NCI-H524 (cell line): ENCODE data around the gene MRPS7.
A peak's percentile ranks its signal among the peaks of the same experiment; 100 is the strongest.

Experiments used
- DNase-seq, 2 experiments: peaks; one replicate each; lab custom pipeline; 2025; lab: John Stamatoyannopoulos, UW

MRPS7 gene

DNA sequence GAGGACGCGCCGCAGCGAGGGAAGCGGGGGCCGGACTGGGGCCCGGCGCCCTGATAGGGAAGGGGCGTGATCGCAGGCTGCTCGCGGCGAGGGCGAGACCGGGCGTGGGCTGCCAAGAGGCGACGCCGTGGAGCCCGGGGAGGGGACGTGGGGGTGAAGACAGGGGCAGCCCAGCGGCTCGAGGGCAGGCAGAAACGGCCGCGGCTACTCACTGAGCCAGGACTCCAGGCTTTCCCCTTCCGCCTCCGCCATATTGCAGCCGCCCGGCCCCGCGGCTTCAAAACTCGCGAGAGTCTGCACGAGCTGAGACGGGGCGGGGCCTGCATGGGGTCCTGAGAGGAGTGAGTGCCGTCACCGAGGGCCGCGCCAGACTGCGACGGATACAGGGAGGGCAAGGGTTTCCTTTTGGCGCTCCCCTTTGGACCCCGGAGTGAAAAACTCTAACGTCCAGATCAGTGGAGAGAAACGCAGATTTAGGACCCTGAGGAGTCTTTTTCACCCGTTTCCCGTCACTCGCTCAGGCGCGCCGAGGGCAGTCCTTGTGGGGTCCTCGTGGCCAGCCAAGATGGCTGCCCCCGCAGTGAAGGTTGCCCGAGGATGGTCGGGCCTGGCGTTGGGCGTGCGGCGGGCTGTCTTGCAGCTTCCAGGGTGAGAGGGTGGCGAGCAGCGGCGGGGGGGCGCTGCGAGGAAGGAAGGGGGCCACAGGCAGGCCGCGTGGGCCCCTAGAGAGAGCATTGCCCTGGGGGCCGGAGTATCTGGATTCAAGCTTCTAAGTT lies at the start of gene MRPS7, which contains the start of gene GGA3:
Gene MRPS7 (plus strand): TSS at position 544 of the 776 bp plus-strand sequence. CDS start 22 bp downstream, at position 566.
Gene GGA3 (minus strand): TSS at position 271 of the 776 bp plus-strand sequence. CDS start 19 bp downstream, at position 252.
- peak; percentile 96 to 97 for DNase-seq

DNA sequence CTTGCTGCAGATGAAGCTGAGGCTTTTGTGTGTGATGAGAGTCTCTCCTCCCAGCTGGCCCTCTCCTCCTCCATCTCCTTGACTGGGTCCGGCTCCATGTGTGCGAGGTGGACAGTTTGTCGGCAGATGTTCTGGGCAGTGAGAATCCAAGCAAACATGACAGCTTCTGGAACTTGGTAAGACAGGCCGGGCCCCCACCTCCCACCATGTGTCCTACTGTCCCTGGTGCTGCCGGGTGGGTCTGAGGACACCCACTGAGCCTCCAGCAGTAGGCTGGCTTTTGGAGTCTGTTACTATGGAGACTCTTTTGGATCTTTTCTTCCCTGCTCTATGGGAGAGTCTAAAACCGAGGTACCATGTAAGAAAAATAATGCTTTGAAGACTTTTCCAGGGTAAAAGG lies 43.5 kb upstream of the MRPS7 start:
- DNase-seq, result no peak

DNA sequence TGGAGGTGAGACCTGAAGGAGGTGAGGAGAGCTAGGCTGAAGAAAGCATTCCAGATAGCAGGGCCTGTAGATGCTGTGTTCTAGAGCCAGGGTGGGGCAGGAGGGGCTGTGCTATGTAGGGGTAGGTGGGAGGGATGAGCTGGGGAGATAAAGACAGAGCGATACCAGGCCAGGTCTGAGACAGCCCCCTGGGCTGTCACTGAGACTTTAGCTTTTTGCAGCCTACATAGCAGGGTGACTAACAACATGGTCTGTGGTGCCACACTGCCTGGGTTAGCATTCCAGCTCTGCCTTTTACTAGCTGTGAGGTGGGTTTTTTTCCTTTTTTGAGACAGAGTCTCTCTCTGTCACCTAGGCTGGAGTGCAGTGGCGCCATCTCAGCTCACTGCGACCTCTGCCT lies 41.9 kb upstream of the MRPS7 start:
- DNase-seq, result no peak

DNA sequence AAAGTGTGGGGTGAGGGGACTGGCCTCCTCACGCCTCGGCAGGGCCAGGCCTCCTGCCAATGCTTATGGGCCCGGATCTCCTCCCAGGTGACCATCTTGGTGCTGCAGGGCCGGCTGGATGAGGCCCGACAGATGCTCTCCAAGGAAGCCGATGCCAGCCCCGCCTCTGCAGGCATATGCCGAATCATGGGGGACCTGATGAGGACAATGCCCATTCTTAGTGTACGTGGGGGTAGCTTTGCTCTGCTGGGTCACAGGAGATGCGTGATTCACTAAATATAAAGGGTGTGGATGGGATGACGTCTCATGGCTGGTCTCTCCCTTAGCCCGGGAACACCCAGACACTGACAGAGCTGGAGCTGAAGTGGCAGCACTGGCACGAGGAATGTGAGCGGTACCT lies 36.7 kb upstream of the MRPS7 start:
- no peak for DNase-seq

DNA sequence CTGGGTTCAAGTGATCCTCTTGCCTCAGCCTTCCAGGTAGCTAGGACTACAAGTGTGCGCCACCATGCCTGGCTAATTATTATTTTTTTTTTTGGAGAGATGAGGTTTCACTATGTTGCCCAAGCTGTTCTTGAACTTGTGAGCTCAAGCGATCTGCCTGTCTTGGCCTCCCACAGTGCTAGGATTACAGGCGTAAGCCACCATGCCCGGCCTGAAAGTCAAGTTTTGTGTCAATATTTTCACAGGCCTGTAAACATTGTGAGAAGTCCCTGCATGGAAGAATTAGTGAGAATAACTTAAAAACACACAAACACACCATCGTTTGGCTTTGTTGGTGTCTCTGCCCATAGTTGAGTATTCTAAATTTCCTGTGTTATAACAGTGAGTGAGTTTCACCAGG lies 34.0 kb upstream of the MRPS7 start:
- no peak for DNase-seq

DNA sequence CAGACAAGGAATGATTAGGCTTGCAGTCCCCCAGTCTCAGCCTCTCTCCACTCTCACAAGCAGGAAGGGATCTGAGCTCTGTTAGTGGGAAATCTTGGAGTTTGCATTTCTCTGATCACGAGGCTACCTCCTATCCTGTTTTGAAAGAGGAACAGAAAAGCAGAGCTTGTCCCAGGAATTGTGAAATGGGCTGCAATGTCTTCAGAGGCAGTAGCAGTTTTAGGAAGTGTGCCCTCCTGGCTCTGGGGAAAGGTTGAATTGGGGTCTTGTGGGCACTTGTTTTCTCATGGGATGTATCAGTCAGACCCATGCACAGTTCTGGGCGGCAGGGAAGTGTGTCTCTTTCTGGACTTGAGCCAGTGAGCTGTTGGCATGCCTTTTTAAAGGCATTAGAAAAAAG lies 33.4 kb upstream of the MRPS7 start:
- DNase-seq, result no peak

DNA sequence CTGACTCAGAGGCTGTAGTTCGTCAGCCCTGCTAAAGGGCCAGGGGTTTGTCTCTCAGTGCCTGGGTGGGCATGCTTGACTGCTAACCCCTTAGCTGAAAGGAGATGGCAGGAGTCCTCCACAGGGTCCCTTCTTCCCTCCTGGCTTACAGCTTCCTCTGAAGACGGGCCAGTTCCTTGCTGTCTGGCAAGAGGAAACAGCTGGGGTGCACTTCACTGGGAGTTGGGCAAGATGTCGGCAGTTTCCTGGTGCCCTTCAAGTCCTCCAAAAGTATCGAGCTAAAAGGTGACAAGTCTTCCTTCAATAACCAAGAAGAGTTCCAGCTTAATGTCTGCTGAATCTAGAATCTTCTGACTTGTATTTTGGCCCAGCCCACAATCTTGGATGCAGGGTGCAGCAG lies 32.8 kb upstream of the MRPS7 start:
- no peak for DNase-seq

DNA sequence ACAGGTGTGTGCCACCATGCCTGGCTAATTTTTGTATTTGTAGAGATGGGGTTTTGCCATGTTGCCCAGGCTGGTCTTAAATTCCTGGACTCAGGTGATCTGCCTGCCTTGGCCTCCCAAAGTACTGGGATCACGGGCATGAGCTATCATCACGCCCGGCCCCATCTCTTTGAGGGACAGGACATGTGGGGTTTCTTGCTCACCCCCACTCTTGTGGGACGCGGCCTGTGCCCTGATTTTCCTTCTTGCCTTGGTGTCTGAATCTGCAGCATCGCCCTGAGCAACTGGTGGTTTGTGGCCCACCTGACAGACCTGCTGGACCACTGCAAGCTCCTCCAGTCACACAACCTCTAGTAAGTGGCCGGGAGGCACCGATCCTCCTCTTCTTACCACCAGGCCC lies 30.6 kb upstream of the MRPS7 start:
- no peak for DNase-seq

DNA sequence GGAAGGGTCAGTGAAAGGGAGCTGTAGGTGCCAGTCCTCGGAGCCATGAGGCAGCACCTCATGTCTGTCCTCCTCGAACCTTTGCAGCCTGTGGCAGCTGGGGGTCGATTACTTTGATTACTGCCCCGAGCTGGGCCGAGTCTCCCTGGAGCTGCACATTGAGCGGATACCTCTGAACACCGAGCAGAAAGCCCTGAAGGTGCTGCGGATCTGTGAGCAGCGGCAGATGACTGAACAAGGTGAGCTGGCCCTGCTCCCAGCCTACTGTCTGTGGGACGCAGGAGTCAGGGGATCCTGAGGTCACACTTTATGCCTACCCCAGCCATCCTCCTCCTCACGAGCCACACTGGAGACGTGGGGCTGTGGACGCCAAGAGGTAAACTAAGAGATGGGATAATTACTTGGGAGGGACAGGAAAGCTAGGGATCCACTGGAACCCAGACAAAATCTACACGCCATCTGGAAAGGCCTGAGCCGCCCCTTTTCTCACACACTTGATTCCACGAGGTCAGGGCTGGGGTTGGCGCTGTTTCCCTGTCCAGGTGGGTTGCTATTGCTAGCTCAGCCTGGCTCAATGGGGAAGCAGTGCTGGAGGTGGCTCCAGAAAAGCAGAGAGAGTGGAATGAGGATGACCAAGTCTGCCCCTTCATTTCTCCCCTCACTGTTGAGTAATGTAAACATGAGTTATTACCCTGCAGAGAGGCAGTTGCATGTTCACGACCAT lies 29.8 kb upstream of the MRPS7 start:
- DNase-seq, result no peak

DNA sequence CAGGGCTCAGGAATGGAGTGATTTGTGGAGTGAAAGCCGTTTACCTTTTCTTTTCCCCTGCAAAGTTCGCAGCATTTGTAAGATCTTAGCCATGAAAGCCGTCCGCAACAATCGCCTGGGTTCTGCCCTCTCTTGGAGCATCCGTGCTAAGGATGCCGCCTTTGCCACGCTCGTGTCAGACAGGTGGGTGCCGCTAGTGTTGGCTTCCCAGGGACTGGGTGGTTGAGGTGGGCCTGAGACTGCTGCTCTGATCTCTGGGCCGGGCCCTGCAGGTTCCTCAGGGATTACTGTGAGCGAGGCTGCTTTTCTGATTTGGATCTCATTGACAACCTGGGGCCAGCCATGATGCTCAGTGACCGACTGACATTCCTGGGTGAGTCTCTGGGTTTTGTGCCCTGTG lies 28.9 kb upstream of the MRPS7 start:
- no peak for DNase-seq

DNA sequence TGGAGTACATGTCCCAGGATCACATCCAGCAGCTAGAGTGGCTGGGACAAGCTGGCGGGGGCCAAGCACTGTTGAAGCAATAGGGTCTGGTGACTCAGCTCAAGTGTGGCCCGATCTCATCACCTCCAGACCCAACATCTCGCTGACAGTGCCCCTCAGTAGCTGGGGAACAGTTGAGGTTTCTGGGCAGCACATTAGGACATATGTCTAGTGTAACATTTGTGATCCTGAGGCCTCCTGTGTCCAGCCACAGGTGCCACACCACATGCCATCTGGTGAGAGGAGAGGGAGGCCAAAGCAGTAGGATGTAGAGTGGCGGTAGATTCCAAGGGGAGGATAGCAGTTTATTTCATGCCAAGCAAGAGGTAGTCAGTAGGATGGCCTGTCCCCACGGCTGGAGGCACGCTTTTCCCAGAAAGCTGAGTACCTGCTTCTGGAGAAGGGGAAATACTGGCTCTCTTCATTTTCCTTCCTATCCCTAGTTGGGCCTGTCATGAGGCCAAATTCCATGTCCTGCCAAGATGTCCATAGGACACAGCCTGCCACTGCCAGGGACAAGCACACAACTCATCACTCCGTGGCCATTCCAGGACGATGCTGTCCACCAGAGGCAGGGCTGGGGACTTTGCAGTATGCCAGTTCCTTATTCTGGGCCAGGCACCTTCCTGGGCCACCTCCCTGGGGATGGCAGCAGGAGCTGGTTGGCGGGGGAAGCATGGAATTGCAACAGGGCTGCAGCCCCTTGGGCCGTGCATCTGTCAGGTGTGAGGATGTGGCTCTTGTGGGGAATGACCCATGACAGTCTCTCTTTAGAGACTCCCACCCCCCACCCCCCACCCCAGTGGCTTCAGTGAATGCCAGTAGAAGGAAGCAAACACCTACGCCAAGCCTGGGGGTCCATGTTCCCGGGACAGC lies 24.3 kb upstream of the MRPS7 start:
- DNase-seq, result no peak

DNA sequence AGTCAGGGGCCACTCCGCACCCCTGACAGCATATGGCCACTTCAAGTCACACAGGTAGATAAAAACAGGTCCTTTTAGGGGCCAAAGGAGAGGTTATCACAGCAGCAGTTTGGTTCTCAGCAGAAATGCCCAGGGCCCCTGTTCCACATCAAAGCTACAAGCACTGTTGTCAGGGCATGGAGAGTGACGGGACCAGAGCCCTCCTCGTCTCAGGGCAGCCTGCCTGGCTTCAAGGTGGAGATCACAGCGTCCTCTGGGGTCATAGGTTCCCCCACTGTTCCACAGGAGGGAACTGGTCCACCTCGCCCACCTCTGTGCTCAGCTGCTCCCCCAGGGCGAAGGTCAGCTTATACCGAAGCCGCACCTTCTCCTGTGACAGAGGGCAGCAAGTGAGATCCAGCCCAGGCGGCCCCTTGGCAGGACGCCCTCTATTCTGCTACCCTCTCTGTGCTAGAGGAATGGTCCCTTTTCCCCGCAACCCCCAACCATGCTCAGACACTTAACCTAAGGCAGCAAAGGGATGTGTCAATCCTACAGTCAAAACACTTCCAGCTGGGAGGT lies 23.6 kb upstream of the MRPS7 start:
- DNase-seq, result no peak

DNA sequence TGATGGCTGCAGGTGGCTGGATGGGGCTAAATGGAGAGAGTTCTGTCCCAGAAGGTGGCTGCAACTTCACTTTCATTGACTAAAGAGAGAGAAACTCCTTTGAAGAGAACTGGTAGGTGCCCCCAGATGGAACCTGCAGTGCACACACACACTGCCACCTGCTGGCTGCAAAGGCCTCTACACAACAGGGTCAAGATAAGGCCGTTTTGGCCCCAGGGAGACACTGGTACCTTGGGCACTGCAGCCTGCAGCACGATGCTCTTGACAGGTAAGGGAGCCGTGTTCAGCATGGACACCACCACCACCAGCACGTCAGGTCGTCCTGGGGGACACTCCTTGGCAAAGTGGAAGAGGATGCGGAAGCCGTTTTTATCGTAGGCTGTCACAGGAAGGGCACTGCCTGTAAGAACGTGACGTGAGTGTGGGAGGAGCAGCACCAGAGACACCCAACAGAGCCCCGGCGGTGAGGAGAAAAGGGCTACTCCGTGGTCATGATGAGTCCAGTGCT lies 22.9 kb upstream of the MRPS7 start:
- peak; percentile 54 to 86 for DNase-seq

DNA sequence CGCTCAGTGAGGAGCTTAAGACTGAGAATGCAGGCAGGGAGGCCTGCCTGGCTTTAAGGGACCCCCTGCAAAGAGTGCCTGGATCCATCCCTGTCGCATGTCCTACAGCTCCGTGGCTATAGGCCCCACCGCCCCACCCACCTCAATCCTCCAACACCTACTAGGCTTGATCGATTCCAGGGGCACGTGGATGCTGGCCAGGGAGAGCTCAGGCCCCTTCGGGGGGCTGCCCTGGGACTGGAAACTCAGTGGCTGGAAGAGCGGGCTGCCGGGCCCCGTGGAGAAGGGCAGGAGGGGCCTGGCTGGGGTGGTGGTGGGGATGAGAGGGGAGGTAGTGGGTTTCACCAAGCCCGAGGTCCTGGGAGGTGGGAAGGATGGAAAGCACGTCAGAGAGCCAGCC lies 22.5 kb upstream of the MRPS7 start:
- no peak for DNase-seq

DNA sequence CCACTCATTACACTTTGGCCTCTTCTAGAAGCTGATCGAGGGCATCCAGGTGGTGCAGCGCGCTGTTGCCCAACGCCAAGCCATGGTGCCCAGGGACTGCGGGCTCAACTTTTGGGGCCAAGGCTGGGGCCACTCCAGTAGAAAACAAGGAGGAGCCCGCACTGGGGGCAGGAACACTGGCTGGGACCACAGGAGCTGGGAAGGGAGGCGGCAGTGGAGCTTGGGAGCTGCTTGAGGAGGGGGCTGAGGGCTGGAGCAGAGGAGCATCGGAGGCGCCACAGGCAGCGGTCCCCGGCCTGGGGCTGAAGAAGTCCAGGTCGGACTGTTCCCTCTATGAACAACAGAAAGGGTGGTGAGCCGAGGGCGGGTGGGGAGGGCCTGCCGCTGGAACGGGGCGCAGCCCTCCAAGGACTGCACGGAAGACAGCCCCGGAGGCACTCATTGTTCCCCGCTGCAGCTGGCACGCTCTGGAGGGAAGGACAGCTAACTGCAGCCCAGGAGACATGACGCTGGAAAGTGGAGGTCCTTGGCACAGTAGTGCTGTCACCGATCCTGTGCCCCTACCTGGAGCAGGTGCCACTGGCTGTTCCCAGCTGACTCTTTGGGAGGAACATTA lies 21.8 kb upstream of the MRPS7 start:
- DNase-seq, result no peak

DNA sequence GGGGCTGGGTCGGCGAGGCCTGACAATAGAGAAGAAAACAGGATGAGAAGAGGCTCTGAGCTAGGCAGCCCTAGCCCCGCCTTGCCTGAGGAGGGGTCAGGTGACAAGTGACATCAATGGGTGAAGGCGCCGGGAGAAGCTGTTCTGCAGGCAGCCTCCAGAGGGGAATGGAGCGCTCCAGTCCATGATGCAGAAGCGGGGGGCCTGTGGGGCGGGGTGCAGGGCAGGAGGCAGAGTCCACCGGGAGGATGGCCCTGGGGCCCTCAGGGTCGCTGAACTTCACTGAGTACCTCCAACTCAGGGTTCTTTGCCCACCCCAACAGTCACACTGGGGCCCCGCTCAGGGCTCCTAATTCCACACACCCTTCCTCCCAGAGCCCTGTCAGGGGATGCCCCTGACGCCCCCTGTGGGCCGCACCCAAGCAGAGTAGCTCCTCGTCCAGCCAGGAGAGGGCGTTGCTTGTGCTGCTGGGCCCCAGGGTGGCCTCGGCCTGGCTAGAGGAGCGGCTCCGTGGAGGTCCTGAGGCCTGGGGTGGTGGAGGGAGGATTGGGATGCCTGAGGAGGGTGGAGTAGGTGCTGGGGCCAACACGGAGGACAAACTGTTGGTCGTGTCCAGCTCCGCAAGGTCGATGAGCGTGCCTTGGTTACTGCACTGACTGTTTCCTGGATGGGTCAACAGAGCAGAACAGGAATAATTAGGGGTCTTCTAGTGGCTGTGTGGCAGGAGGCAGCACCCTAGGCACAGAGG lies 21.1 kb upstream of the MRPS7 start:
- peak; percentile 43 to 70 for DNase-seq

DNA sequence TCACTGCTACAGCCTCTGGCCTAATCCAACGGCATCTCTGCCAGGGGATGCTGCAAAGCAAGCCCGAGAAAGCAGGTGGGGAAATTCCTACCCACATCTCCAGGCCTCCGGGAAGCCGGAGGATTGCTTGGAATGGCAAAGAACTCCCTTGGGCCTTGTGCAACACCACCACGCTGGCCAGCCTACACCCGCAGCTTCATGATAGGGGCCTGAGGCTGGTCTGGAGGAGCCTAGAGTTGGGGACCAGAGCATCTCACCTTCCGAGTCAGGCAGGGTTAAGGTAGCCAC lies 20.6 kb upstream of the MRPS7 start:
- no peak for DNase-seq

DNA sequence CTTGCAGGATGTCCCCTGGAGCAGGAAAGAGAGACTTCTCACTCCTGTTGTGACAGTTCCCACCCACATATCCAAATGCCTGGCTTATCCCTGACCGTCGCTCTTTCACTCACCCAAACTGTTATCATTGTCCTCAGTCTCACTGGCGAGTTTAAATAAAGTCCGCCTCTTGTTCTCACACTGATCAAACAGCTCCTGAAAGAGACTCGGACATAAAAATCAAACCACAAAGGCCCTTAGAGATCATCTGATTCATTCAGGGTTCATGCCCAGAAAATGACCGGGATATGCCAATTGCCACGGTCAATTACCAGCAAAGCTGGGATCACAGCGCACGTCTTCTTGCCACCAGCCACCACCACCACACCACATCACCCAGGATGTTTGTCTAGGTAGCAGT lies 20.2 kb upstream of the MRPS7 start:
- no peak for DNase-seq

DNA sequence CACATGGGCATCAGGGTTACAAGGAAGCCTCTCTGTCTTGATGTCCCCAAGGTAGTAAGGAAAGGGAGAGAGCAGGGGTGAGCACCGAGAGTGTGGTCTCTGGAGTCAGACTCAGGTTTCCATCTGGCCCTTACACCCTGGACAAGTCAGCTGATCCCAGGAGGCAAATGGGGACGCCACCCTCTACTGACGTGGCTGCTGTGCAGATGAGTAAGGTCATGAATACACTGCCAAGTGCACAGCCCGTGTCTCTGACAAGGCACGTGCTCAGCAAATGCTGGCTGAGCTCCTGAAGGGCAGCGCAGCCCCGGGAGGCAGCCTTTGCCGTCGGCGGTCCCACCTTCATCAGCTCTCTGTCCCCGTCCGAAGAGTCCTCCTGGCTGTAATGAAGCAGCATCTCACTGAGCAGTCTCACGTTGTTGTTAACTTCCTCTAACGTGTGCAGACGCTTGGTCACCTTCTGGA lies 19.7 kb upstream of the MRPS7 start:
- no peak for DNase-seq

DNA sequence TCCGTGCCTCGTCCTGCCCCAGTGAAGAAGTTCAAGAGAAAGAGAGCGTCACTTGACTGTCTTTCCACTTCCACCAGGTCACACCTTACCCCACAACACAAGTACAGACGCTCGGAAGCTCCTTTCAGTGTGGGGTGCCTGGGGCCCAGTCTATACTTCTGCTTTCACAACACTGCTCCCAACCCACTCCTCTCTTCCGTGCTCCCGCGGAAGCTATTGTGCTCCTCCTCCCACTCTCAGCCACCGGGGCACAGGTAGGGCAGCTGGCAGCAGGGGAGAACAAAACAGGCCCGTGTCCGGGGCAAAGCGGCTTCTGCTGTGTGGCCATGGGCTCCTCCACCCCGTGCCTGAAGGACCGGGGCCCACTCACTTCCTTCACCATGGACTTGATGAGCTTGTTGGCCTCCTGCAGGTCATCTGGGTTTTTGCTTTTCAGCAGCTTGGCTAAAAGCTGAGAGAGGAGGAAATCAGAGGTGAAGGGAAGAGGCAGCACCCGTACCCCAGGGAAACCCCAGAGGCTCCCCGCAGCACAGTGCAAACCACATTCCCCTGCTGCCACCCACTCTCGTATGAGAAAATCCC lies 19.1 kb upstream of the MRPS7 start:
- no peak for DNase-seq
